HG02840 (cell line): ENCODE results near the gene TMEM255B.
"Not testable (repeated sequence)": the region's sequence is repeated elsewhere in the genome, so short reads cannot be mapped to it uniquely, and the experiment has no call there.

ENCODE experiments used
- ATAC-seq: cut with Tn5 transposase; IDR thresholded peaks from one replicate; pipeline ENCODE4 v1.9.1; 2021; ENCODE audit warnings: mild to moderate bottlenecking, moderate library complexity, moderate number of reproducible peaks; ENCODE audit not compliant: unreplicated experiment, low FRiP score

Gene TMEM255B

GRCh38 chr13:113748101-113748861 lies 10.7 kb upstream of the TMEM255B start:
- no peak for ATAC-seq

- no peak for ATAC-seq
Measured at GRCh38 chr13:113748862-113749451, 10.1 kb upstream of the TMEM255B start.

DNA sequence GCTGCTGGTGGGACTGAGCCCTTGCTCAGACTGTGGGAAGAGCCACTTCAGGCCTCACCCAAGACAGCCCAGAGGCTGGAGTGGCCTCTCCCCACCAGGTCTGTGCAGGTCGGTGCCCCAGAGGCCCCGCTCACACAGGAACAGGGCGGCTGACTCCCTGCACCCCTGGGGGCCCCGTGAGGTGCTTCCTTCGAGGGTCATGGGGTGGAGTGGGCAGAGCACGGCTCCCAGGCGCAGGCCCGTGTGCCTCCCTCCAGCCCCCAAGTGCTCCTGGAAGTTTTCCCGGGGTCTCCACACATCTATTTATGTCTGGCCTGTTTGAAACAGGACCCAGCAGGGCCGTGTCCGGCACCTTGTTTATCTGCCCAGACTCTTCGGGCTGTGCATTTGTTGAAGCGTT lies 9.5 kb upstream of the TMEM255B start:
- ATAC-seq: no peak

GRCh38 chr13:113749967-113750366 lies 9.1 kb upstream of the TMEM255B start:
- ATAC-seq: no peak

DNA sequence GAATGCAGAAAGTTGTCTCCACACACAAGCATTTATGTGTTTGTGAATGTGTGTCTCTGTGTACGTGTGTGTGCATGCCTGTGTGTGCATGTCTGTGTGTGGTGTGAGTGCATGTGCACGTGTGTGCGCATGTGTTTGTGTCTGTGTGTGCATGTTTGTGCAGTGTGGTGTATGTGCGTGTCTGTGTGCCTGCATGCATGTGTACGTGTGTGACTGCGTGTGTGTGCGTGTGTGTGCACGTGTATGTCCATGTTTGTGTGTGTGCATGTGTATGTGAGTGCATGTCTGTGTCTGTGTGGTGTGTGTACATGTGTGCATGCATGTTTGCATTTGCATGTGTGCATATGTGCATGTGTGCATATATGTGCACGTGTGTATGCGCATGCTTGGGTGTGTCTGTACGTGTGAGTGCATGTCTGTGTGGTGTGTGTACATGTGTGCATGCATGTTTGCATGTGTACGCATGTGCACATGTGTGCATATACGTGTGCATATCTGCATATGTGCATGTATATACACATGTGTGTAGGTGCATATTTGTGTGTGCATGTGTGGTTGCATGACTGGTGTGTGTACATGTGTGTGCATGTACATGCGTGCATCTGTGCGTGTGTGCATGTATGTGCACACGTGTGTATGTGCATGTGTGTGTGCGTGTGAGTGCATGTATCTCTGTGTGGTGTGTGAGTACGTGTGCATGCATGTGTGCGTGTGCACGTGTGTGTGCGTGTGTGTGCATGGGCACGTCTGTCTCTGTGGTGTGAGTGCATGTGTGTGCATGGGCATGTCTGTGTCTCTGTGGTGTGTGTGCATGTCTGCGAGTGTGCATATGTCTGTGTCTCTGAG lies 8.2 kb upstream of the TMEM255B start:
- no peak for ATAC-seq

- no peak for ATAC-seq
Measured at GRCh38 chr13:113751491-113751890, 7.5 kb upstream of the TMEM255B start.

- not testable (repeated sequence) for ATAC-seq
Measured at GRCh38 chr13:113752211-113752986, 6.6 kb upstream of the TMEM255B start.

GRCh38 chr13:113753171-113753570 lies 5.9 kb upstream of the TMEM255B start:
- no peak for ATAC-seq

DNA sequence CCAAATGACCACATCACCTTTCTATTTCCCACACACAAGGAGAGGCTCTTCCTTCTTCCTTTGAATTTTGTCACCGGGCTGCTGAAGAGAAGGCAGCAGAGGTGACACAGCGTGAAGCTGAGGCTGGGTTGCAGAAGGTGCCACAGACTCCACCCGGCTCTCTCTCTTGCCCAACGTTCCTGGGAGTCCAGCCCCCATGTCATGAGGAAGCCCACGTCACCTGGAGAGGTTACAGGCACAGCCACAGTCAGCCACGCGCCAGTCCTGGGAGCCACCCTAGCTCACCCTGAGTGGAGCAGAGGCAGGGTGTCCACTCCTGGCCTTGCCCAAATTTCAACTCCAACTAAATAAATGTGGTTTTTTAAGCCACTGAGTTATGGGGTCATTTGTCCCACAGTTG lies 4.8 kb upstream of the TMEM255B start:
- ATAC-seq: no peak

DNA sequence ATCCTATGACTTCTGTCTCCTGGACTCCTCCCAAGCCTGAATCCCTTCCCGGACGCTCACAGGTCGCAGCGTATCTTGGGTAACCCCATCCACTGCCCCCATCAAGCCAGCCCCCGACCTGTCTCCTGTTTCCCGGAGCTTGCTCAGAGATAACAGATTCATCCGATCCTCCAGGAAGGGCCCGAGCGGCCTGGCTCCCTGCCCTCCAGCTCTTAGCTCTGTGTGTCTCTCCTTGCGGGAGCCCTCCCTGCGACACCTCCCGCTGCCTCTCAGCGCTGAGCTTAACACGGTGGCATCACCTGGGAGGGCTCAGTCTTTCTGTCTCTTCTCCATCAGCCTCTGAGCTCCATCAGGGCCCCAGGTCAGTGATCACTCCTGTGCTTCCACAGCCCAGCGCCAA lies 4.3 kb upstream of the TMEM255B start:
- no peak for ATAC-seq

GRCh38 chr13:113756441-113757097 lies 2.5 kb upstream of the TMEM255B start:
- ATAC-seq: no peak

DNA sequence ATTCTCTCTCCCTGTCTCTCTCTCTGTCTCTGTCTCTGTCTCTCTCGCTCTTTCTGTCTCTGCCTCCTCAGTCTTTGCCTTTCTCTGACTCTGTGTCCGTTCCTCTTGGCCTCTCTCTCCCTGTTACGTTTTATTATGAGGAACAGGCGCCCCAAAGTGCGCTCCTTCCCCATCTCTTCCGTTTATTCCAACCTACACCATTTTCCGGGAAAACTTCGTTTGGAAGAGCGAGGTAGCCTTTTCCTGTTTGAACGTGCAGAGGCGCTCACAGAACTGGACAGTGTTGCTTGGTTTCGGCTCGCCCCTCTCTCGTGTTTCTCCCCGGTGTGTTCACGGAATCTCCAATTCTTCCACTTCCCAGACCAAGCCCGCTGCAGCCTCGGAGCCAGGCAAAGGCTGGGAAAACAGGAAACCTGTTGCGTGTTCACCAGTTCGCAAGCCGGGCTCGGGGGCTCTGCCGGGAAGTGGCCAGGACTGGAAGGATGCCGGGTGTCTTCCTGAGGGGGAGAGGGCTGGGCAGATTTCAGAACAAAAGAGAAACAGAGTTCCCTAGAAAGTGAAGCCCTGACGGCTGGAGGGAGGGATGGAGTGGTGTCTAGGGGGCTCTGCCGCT lies 605 bp downstream of the TMEM255B start:
- no peak for ATAC-seq

DNA sequence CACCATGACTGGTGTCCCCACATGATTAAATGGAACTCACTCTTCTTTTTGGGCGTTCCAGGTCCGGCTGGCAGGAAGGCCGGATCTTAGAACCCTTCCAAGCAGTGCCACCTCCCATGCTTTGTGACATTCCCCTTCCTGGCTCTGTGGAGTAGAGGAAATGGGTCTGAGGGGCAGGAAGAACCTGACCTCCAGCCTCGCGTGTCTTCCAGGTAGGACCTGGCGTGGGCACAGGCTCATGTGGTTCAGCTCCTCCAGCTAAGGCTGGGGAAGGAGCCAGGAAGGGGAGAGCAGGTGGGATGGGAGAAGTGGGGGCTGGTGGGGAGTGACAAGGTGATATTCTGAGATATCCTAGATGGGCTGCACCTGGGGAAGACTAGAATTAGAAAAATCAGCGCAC lies 2.1 kb downstream of the TMEM255B start:
- ATAC-seq: no peak

DNA sequence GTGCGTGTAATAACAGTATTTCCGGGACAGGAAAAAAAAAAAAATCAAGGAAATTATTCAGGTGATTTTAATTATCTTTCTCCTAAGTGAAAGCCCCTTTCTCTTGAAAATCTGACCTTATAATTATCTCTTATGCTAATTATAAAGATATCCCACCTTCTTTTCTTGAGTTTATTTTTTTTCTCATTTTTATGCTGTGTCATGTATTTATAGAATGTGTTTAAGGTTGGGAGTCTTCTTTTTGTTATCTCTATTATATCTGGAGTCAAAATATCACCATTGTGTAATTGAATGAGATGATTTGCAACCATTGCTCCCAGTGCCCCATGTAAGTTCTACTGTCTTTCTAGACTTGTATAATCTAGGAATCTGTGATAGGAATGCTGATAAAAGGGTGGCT lies 3.0 kb downstream of the TMEM255B start:
- no peak for ATAC-seq

GRCh38 chr13:113762538-113762937 lies 3.5 kb downstream of the TMEM255B start:
- no peak for ATAC-seq

- ATAC-seq: no peak
Measured at GRCh38 chr13:113763254-113763653, 4.2 kb downstream of the TMEM255B start.

DNA sequence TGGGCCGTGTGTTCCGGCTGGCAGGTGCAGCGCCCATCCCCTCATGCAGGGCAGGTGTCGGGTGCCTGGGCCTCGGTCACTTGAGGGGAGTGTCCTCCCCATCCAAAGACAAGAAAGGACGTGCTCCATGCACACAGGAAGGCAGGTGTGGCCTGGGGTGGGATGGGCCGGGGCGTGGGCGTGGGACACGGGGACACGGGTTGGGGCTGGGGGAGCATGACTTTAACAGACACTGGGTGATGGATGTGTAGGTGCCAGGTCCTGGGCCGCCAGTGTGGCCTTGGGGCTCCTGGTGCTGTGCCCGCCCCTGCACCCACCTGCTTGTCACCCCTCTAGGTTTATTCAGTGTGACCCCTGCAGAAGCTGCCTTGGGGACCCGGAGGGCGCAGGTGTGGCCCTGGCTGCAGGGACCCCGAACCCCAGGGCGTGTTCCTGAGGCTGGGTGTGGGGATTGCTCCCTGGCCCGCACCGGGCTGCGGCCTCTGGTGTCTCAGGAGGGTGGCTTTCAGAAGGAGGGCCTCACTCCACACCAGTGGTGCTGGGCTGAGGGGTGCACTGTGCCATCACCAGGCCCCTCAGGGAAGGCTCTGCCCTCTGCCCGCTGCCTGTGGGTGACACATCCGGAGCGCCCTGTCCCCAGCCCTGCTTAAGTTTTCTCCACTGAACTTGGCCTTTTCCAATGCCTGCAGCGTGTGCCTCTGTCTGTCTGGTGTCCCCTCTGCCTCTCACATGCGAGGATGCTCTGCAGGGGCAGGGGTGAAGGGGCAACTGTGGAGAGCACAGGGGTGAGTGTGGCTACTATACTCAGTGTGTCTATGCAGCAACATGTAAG lies 5.2 kb downstream of the TMEM255B start:
- no peak for ATAC-seq

- ATAC-seq: no peak
Measured at GRCh38 chr13:113764793-113765563, 6.0 kb downstream of the TMEM255B start.
